Measurements from ENCODE around the gene OSR1. TPM values are rescaled to one million over a fixed set of nuclear protein-coding genes. Genes with fewer than 3 reads are reported as not detected.
A peak's percentile ranks its signal among the peaks of the same experiment; 100 is the strongest.

Gene OSR1
- total and polyA plus RNA-seq, 9 of the 15 experiments (the other 6 are each of a cell fraction or from before 2014, with no cell fraction given): not detected

DNA sequence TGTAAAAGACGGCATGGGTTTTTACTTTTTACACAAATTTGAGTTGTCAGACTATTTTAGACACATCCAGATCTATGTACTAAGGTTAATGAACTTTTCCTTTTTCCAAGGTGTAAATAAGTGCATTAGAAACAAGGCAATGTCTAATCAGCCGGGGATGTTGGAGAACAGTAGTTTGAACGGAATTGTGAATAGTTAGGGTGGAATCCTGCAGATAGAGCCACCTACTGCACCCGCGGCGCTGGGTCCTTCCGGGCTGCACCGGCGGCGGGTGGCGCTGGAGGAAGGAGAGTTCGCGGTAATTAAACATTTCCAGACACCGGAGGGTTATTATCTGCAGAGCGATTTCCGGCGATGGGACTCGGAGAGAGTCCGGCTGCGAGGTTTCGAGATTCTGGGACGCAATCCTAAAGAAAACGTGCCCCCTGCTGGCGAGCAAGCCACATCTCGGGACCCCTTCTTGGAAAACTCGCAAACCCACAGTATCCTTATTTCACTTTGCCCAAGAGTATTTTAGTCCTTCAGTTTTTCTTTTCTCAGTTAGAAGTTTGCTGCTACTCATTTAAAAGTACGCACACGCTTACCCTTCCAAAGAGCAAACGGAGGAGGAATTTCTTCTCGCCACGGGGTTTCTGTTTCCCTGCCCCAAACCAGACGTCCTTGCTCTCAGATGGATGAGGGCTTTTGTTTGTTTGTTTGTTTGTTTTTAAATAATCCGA is 4.5 kb upstream of the OSR1 start (continued):
- TF ChIP-seq, protein P1, sequence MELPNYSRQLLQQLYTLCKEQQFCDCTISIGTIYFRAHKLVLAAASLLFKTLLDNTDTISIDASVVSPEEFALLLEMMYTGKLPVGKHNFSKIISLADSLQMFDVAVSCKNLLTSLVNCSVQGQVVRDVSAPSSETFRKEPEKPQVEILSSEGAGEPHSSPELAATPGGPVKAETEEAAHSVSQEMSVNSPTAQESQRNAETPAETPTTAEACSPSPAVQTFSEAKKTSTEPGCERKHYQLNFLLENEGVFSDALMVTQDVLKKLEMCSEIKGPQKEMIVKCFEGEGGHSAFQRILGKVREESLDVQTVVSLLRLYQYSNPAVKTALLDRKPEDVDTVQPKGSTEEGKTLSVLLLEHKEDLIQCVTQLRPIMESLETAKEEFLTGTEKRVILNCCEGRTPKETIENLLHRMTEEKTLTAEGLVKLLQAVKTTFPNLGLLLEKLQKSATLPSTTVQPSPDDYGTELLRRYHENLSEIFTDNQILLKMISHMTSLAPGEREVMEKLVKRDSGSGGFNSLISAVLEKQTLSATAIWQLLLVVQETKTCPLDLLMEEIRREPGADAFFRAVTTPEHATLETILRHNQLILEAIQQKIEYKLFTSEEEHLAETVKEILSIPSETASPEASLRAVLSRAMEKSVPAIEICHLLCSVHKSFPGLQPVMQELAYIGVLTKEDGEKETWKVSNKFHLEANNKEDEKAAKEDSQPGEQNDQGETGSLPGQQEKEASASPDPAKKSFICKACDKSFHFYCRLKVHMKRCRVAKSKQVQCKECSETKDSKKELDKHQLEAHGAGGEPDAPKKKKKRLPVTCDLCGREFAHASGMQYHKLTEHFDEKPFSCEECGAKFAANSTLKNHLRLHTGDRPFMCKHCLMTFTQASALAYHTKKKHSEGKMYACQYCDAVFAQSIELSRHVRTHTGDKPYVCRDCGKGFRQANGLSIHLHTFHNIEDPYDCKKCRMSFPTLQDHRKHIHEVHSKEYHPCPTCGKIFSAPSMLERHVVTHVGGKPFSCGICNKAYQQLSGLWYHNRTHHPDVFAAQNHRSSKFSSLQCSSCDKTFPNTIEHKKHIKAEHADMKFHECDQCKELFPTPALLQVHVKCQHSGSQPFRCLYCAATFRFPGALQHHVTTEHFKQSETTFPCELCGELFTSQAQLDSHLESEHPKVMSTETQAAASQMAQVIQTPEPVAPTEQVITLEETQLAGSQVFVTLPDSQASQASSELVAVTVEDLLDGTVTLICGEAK (IDR thresholded peaks at IDR 0.05): peak; percentile 33; the same call in 1 of the 2 replicates
- TF ChIP-seq, protein P1 (CRISPR knock-in tag; IDR thresholded peaks at IDR 0.05): no peak
- no peak for TF ChIP-seq LARP7 (IDR thresholded peaks at IDR 0.05)
- TF ChIP-seq L3MBTL2 (IDR thresholded peaks at IDR 0.05): no peak
- peak; percentile 80 for TF ChIP-seq RAD21 (CRISPR knock-in tag; conservative IDR thresholded peaks at IDR 0.05 in 1 of 2, IDR thresholded peaks at IDR 0.05 in 1 of 2)
- no peak for TF ChIP-seq ZNF696 (CRISPR knock-in tag; conservative IDR thresholded peaks at IDR 0.05)
- TF ChIP-seq, protein P2, sequence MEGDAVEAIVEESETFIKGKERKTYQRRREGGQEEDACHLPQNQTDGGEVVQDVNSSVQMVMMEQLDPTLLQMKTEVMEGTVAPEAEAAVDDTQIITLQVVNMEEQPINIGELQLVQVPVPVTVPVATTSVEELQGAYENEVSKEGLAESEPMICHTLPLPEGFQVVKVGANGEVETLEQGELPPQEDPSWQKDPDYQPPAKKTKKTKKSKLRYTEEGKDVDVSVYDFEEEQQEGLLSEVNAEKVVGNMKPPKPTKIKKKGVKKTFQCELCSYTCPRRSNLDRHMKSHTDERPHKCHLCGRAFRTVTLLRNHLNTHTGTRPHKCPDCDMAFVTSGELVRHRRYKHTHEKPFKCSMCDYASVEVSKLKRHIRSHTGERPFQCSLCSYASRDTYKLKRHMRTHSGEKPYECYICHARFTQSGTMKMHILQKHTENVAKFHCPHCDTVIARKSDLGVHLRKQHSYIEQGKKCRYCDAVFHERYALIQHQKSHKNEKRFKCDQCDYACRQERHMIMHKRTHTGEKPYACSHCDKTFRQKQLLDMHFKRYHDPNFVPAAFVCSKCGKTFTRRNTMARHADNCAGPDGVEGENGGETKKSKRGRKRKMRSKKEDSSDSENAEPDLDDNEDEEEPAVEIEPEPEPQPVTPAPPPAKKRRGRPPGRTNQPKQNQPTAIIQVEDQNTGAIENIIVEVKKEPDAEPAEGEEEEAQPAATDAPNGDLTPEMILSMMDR (IDR thresholded peaks at IDR 0.05 in 2 of 3, conservative IDR thresholded peaks at IDR 0.05 in 1 of 3; ENCODE audit: insufficient read depth in 2 of 3, low read depth in 1 of 3, low read length in 3 of 3): peak; percentile 68 to 79 (median 77)
- 0 out of 2 replicates have a peak, but pooled peaks have one; percentile 2 for TF ChIP-seq JUND (IDR thresholded peaks at IDR 0.05; ENCODE audit: borderline replicate concordance, low read depth, low read length)
- TF ChIP-seq JUND (tag; IDR thresholded peaks at IDR 0.05; ENCODE audit: borderline replicate concordance, low read depth, low read length): no peak
- TF ChIP-seq SMARCC2 (IDR thresholded peaks at IDR 0.05; ENCODE audit: low read depth): no peak
- no peak for TF ChIP-seq ZNF644 (tag; IDR thresholded peaks at IDR 0.05; ENCODE audit: low read depth)
